K562 (cell line): ENCODE measurements around the gene DHRS3. TPM values are rescaled to one million over a fixed set of nuclear protein-coding genes. Genes with fewer than 3 reads are reported as not detected.
A peak's percentile ranks its signal among the peaks of the same experiment; 100 is the strongest.

ENCODE experiments used
- ATAC-seq: fragments of 200-7000 bp; cut with Tn5 transposase; 3 replicates; pipeline ENCODE4 v1.9.1; 2020; ENCODE audit warnings: moderate library complexity
- BruUV-seq: library from RNA; stranded (reverse); fragments of 400-500 nt; replicated peaks from 2 replicates; lab custom pipeline; 2021; lab: Mats Ljungman, UMichigan
- CTCF ChIA-PET: fragments of 300-600 bp; formaldehyde crosslinking; extraction: SDS; loops from one replicate; lab custom pipeline; 2021; ENCODE audit warnings: low intra/inter-chr PET ratio; lab: Yijun Ruan, JAX
- POLR2A ChIA-PET: fragments of 300-600, 350-650 bp; sonication (Branson Sonifier 250); formaldehyde crosslinking; extraction: SDS; loops from one replicate; lab custom pipeline; 2021; ENCODE audit warnings: antibody characterized with exemption, inconsistent platforms; lab: Yijun Ruan, JAX
- DNase-seq, 4 experiments: peaks; one replicate each; pipeline versions ENCODE4 v3.0.0 to v3.0.0-alpha.2; 2011 to 2018; ENCODE audit warnings: low spot score in 3 of 4, mixed read lengths in 3 of 4; ENCODE audit errors: extremely low read depth in 1 of 4
- FAIRE-seq: peaks from 2 replicates; lab custom pipeline; 2011; peaks lifted over from hg19 to GRCh38; lab: Jason Lieb, UNC
- H2AFZ ChIP-seq: 2 replicates; pipeline ENCODE4 v1.6.0; 2011; ENCODE audit warnings: low read depth, low read length, control low read depth, inconsistent platforms
- H3K27ac ChIP-seq: fragments of 200-600 bp; 3 replicates; pipeline ENCODE4 v1.8.0; 2011; ENCODE audit warnings: low read depth, mild to moderate bottlenecking, control low read depth, inconsistent platforms, low read length, moderate library complexity, mixed read lengths; ENCODE audit errors: extremely low read depth
- H3K27me3 ChIP-seq, 2 experiments: fragments of 300-600 bp in 1 of 2; 2 replicates in 1 of 2; 3 replicates in 1 of 2; pipeline versions ENCODE4 v1.6.0 to v1.8.0; 2011; ENCODE audit warnings: inconsistent platforms in 2 of 2, low read length in 2 of 2, mild to moderate bottlenecking in 1 of 2, mixed read lengths in 1 of 2, moderate library complexity in 1 of 2; ENCODE audit not compliant: control insufficient read depth in 2 of 2, insufficient read depth in 2 of 2
- H3K36me3 ChIP-seq: fragments of 300-600 bp; 3 replicates; pipeline ENCODE4 v1.8.0; 2011; ENCODE audit warnings: mild to moderate bottlenecking, low read length, inconsistent platforms; ENCODE audit not compliant: control insufficient read depth, insufficient read depth
- H3K4me1 ChIP-seq, 2 experiments: fragments of 200-600 bp in 1 of 2; replicated peaks in 1 of 2; 2 replicates in 1 of 2; 3 replicates in 1 of 2; pipeline versions ENCODE4 v1.5.1 to v1.8.0; 2011; ENCODE audit warnings: inconsistent platforms in 2 of 2, low read length in 2 of 2, mild to moderate bottlenecking in 1 of 2, mixed read lengths in 1 of 2, moderate library complexity in 1 of 2; ENCODE audit not compliant: control insufficient read depth in 2 of 2, insufficient read depth in 2 of 2
- H3K4me2 ChIP-seq: 2 replicates; pipeline ENCODE4 v1.6.1; 2011; ENCODE audit warnings: low read length, control low read depth, inconsistent platforms, mixed read lengths; ENCODE audit not compliant: insufficient read depth
- H3K4me3 ChIP-seq: fragments of 200-600 bp; sonication (generic), shearing (Covaris generic); 2 replicates; pipeline ENCODE4 v1.5.1; 2016; ENCODE audit warnings: control low read depth, inconsistent platforms
- H3K79me2 ChIP-seq: fragments of 200-600 bp; 3 replicates; pipeline ENCODE4 v1.8.0; 2011; ENCODE audit warnings: low read length, inconsistent platforms; ENCODE audit not compliant: control insufficient read depth, insufficient read depth
- H3K9ac ChIP-seq, 2 experiments: 2 replicates each; pipeline versions ENCODE4 v1.6.0 to v1.6.1; 2011; ENCODE audit warnings: low read depth in 2 of 2, low read length in 2 of 2, control low read depth in 1 of 2, inconsistent platforms in 1 of 2, mild to moderate bottlenecking in 1 of 2, mixed read lengths in 1 of 2; ENCODE audit not compliant: insufficient read depth in 1 of 2
- H3K9me1 ChIP-seq: one replicate; pipeline ENCODE4 v1.6.0; 2011; ENCODE audit warnings: inconsistent platforms, mild to moderate bottlenecking, low read length, moderate library complexity; ENCODE audit not compliant: control insufficient read depth, insufficient read depth
- H3K9me3 ChIP-seq: replicated peaks from 2 replicates; pipeline ENCODE4 v1.5.1; 2011; ENCODE audit warnings: low read depth, low read length, inconsistent platforms; ENCODE audit not compliant: control insufficient read depth, insufficient read depth
- H4K20me1 ChIP-seq: replicated peaks from 2 replicates; pipeline ENCODE4 v1.6.1; 2011; ENCODE audit warnings: low read length, inconsistent platforms, mixed read lengths; ENCODE audit not compliant: control insufficient read depth, insufficient read depth
- BCOR ChIP-seq: fragments of 450-650 bp; IDR thresholded peaks from 2 replicates; pipeline ENCODE4 v1.6.1; 2016
- MEIS2 ChIP-seq: fragments of 450-650 bp; IDR thresholded peaks from 2 replicates; pipeline ENCODE4 v1.6.1; 2014; ENCODE audit warnings: mild to moderate bottlenecking; ENCODE audit not compliant: partially characterized antibody
- NCOA4 ChIP-seq: fragments of 450-650 bp; IDR thresholded peaks from 2 replicates; pipeline ENCODE4 v1.6.1; 2018; ENCODE audit warnings: mild to moderate bottlenecking; ENCODE audit not compliant: partially characterized antibody
- PKNOX1 ChIP-seq: fragments of 450-650 bp; IDR thresholded peaks from 2 replicates; pipeline ENCODE4 v1.6.1; 2016
- POLR2G ChIP-seq: fragments of 200-400 bp; formaldehyde crosslinking; IDR thresholded peaks from 2 replicates; pipeline ENCODE4 v1.6.1; 2017; ENCODE audit warnings: low read depth, mild to moderate bottlenecking, antibody characterized with exemption, low read length, moderate library complexity
- ZNF121 ChIP-seq: sonication (generic); formaldehyde crosslinking; conservative IDR thresholded peaks from 2 replicates; pipeline ENCODE4 v1.8.0; 2022; ENCODE audit warnings: missing genetic modification reagents
- ZNF766 ChIP-seq: fragments of 200-800 bp; sonication (Bioruptor generic); conservative IDR thresholded peaks from 2 replicates; pipeline ENCODE4 v1.6.1; 2016; ENCODE audit warnings: missing genetic modification characterization, missing compliant biosample characterization
- WGBS: fragments of 100-300 bp; shearing (Covaris generic); methylation state at CpG from one replicate; pipeline ENCODE4 v1.1.6; 2016; ENCODE audit warnings: low coverage, mixed read lengths; ENCODE audit not compliant: insufficient coverage; ENCODE audit errors: missing lambda C conversion rate; 5-methylcytosine and 5-hydroxymethylcytosine counted together
- in situ Hi-C: fragments of 300-500 bp; cut with MboI; formaldehyde crosslinking; loops from 4 replicates; pipeline ENCODE4 v1.15.0; 2018; ENCODE audit warnings: inconsistent platforms, mixed read lengths
- intact Hi-C: fragments of 100-400 bp; cut with micrococcal nuclease; formaldehyde crosslinking; loops from 2 replicates; pipeline ENCODE4 v1.14.2; 2022
- polyA plus RNA-seq, 8 experiments: library from polyadenylated mRNA; depleted of rRNA in 4 of 8; stranded (reverse) in 5 of 8; unstranded in 3 of 8; fragments of >200 nt; fragmentation: Nextera tagmentation in 2 of 8; fragmentation: Illumina TruSeq in 1 of 8; extraction: Ambion mirVana in 2 of 8; extraction: Trizol in 1 of 8; gene quantifications; 2 replicates each; pipeline versions ENCODE4 v1.2.1 to v1.2.3, GENCODE V29; 2011 to 2014; ENCODE audit warnings: inconsistent platforms in 1 of 8, missing spikeins in 1 of 8
- total RNA-seq, 7 experiments: library from RNA; depleted of rRNA in 6 of 7; stranded (reverse); fragments of >200 nt in 6 of 7; fragmentation: Illumina TruSeq in 2 of 7; extraction: Trizol in 2 of 7; gene quantifications; 2 replicates each; pipeline versions ENCODE4 v1.2.1 to v1.2.3, GENCODE V29; 2011 to 2021; ENCODE audit warnings: low replicate concordance in 1 of 7
- TF ChIP-seq, protein P1 (sequence below): sonication (generic); formaldehyde crosslinking; IDR thresholded peaks from 2 replicates; pipeline ENCODE4 v1.8.0; 2022; ENCODE audit warnings: mild to moderate bottlenecking, missing genetic modification reagents

DHRS3 gene
- total and polyA plus RNA-seq, 9 of the 15 experiments (the other 6 are each of a cell fraction or from before 2014, with no cell fraction given): 21.0 to 116 (median 58.7) TPM

DNA sequence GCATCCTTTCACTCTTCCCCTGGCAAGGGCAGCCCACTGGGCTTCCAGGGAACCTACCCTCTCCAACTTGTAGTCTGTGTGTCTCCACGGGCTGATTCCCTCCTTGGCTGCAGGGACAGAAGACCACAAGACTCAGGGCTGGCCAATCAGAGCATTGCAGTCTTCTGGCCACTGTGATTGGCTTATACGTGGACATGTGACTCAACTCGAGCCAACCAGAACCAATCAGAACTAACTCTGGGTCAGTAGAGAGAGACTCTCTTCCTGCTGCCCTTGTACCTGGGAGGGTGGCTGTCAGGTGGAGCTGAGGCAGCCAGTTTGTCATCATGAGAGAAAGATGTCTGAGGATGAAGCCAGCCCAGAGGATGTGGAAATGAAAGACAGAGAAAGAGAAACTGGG is 64.0 kb downstream of the DHRS3 start (continued):
- TF ChIP-seq, protein P1, sequence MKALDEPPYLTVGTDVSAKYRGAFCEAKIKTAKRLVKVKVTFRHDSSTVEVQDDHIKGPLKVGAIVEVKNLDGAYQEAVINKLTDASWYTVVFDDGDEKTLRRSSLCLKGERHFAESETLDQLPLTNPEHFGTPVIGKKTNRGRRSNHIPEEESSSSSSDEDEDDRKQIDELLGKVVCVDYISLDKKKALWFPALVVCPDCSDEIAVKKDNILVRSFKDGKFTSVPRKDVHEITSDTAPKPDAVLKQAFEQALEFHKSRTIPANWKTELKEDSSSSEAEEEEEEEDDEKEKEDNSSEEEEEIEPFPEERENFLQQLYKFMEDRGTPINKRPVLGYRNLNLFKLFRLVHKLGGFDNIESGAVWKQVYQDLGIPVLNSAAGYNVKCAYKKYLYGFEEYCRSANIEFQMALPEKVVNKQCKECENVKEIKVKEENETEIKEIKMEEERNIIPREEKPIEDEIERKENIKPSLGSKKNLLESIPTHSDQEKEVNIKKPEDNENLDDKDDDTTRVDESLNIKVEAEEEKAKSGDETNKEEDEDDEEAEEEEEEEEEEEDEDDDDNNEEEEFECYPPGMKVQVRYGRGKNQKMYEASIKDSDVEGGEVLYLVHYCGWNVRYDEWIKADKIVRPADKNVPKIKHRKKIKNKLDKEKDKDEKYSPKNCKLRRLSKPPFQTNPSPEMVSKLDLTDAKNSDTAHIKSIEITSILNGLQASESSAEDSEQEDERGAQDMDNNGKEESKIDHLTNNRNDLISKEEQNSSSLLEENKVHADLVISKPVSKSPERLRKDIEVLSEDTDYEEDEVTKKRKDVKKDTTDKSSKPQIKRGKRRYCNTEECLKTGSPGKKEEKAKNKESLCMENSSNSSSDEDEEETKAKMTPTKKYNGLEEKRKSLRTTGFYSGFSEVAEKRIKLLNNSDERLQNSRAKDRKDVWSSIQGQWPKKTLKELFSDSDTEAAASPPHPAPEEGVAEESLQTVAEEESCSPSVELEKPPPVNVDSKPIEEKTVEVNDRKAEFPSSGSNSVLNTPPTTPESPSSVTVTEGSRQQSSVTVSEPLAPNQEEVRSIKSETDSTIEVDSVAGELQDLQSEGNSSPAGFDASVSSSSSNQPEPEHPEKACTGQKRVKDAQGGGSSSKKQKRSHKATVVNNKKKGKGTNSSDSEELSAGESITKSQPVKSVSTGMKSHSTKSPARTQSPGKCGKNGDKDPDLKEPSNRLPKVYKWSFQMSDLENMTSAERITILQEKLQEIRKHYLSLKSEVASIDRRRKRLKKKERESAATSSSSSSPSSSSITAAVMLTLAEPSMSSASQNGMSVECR: no peak

DNA sequence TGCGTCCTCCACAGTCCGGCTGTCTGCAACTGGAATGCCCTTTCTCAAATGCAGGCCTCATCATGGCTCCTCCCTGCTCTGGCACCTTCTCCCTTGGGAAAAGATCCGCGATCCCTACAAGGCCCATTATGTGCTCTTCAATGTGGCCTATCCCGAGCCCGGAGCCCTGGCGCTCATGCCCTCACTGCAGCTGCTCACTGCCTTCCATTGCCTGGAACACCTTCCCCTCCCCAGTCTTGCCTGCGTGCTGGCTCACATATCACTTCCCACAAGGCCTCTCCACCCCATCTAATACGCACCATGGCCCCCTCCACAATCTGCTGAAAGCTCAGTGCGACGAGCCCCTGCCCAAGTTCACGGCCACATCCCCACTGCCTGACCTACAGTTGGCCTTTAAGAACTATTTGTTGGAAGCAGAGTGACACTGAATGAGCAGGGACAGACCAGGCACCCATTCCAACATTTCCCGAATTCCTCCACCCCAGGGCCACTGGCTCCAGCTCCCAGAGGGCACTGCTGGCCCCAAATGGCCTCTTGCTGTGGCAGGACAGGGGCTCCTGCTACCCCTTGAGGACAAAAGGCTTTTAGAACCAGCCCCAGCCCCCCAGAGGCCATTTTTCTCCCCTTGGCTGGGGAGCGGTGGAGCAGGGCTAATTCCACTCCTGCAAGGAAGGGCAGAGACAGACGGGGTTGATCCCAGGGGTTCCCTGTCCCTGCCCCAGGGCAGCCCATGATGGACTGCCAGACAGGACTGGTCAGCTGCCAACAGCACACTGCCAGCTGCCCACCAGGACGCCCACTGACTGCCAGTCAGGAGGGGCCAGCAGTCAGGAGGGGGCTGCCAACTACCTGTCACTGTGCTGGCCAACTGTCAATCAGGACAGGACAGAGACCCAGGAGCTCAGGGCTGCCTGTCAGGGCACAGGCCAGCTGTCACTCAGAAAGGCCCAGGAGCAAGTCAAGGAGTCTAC is 64.8 kb downstream of the DHRS3 start:
- Histone ChIP-seq H3K4me2 (no peak overlapping the region), H3K9me3 (no peaks in the 10 kb centered on the region), H3K4me3 (no peak overlapping the region), H3K27ac (peak overlapping the region; percentile 5; the same call in 2 of the 3 replicates), H3K4me1 (peaks cover 24 to 66% of the 10 kb centered on the region in 2 experiments), H3K36me3 (no peaks in the 10 kb centered on the region), H3K9me1 (no peaks in the 10 kb centered on the region), H3K27me3 (no peaks in the 10 kb centered on the region), H3K79me2 (no peaks in the 10 kb centered on the region), H4K20me1 (no peaks in the 10 kb centered on the region), H2AFZ (peak overlapping the region; percentile 53), H3K9ac (peak overlapping the region in 1 of 2 experiments; percentile 79; a peak in 2 of 4 replicates)
- DNase-seq: peak in 1 of 4 experiments; percentile 25
- ATAC-seq: no peak
- WGBS: 71% methylated on average over 15 of the region's 16 CpGs
- ChIA-PET CTCF (no interaction called here), POLR2A (interaction anchor here (0.8 to 1.4 kb wide), 2 partner anchors 16 to 34 kb away, joined by 3 to 4 read pairs; no protein-coding TSS in a partner anchor)
- intact Hi-C loops (no loop called here), in situ Hi-C loops (no loop called here)
- FAIRE-seq: no peak
- TSS peak; percentile 41 for BruUV-seq
- TF ChIP-seq BCOR: no peak
- TF ChIP-seq POLR2G: no peak
- TF ChIP-seq MEIS2: peak; percentile 11
- TF ChIP-seq NCOA4: no peak
- TF ChIP-seq PKNOX1: peak; percentile 86
- TF ChIP-seq ZNF121 (CRISPR knock-in tag): no peak
- TF ChIP-seq ZNF766 (CRISPR knock-in tag): no peak
